Activated CD8-positive, alpha-beta memory T cell treated with anti-CD3 and anti-CD28 coated beads, Interleukin-2, amount 50 U/mL, for 1 hour (primary cell): ENCODE measurements around the gene METTL16.
"Not testable (repeated sequence)": the region's sequence is repeated elsewhere in the genome, so short reads cannot be mapped to it uniquely, and the experiment has no call there.

Experiments used
- DNase-seq: peaks from one replicate; pipeline ENCODE4 v3.0.0-alpha.2; 2020; ENCODE audit errors: extremely low read depth

METTL16 gene

DNA sequence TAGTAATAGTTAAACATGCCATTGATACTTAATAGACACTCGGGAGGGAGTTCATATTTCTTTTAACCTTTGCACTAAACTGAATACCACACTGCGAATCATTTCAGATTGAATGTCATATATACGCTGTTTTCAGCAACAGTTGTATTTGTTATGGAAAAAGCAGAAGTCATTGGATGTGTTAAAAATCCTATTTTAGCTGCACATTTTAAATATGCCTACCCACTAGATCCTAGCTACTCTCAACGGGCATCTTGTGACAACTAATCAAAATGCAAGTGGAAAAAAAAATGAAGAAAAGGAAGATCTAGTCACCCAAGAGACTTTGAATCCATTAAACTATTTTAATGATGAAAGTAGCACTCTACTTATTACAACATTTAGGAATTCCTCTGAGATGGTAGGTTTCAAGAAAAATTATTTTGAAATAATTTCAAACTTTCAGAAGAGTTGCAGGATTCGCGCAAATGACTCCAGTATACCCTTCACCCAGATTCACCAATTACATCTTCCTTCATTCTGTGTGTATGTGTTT, 59.4 kb downstream of the METTL16 start:
- no peak for DNase-seq

DNA sequence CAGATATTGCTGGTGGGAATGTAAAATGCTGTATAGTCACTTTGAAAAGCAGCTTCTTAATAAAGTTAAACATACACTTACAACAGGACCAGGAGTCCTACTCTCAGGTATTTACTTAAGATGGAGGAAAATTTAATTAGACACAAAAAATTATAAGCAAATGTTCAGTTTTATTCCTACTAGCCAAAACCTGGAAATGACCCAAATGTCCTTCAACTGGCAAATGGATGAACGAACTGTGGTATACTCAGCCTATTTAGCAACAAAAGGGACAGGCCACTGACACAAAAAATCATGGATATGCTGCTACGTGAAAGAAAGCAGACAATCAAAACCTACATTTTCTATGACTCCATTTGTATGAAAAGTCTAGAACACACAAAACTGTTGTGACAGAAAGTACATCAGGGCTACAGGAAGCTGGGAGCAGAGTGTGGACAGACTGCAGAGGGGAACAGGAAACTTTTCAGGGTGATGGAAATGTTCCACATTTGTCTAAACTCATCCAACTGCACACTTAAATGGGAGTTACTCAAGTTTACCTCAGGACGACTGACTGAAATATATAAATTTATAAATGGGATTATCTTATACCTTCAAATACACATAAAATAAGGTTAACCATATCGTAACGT, 61.6 kb downstream of the METTL16 start:
- no peak for DNase-seq

DNA sequence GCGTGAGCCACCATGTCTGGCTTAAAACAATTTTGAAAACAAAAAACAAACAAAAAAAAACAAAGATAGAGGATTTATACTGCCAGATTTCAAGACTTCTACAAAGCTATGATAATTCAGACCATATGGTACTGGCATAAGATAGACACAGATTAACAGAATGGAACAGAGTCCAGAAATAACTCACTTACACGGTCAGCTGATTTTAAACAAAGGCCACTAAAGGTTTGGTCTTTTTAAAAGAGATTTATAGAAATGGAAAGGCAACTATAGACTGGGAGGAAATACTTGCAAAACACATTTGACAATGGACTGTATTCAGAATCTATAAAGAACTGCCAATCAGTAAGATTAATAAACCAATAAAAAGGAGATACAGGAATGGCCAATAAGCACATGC, 62.2 kb downstream of the METTL16 start:
- no peak for DNase-seq

DNA sequence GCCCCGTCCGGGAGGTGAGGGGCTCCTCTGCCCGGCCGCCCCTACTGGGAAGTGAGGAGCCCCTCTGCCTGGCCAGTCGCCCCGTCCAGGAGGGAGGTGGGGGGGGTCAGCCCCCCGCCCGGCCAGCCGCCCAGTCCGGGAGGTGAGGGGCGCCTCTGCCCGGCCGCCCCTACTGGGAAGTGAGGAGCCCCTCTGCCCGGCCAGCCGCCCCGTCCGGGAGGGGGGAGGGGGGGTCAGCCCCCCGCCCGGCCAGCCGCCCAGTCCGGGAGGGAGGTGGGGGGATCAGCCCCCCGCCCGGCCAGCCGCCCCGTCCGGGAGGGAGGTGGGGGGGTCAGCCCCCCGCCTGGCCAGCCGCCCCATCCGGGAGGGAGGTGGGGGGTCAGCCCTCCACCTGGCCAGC, 64.2 kb downstream of the METTL16 start:
- not testable (repeated sequence) for DNase-seq

GRCh38 chr17:2445638-2446037, 66.0 kb downstream of the METTL16 start:
- no peak for DNase-seq

GRCh38 chr17:2444382-2444781, 67.3 kb downstream of the METTL16 start:
- no peak for DNase-seq

DNA sequence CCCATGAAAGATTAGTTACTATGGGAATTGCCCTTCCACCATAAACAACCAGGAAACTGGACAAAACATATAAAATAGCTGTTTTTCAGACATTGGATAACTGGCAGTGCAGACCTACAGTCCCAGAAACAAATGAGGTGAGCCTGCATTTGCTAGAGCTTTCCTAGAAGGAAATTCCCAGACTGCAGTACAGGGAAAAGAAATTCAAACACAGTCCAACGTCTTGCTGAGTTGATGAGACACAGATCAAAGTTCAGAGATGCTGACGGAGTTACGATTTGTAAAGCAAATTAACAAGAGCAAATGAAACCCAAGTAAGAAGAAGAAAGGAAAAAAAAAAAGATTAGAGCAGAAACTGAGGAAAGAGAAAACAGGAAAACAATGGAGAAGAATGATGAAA, 69.5 kb downstream of the METTL16 start:
- no peak for DNase-seq

- DNase-seq = no peak
Observed at GRCh38 chr17:2440930-2441329, 70.8 kb downstream of the METTL16 start.

GRCh38 chr17:2439997-2440396, 71.7 kb downstream of the METTL16 start:
- not testable (repeated sequence) for DNase-seq

- DNase-seq = no peak
Observed at GRCh38 chr17:2438823-2439222, 72.9 kb downstream of the METTL16 start.

GRCh38 chr17:2436316-2436905, 75.3 kb downstream of the METTL16 start:
- DNase-seq = no peak

DNA sequence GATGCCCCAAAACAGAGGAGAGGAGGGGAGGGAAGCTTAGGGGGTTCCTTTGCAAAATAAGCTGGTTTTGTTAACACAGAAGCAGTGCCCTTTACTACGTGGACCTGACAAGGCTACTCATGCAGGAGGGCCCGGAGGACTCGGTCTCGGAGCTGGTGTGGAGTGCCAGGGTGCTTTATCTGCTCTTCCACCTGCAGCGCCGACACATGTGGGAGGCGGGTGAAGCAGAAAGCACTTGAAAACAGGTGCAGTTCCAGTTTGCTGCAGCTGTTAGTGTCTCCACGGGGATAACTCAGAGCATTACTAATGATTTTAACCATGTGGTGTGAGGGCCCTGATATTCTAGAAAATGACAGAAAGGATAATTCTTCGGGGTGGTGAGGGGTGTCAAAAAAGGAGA, 75.8 kb downstream of the METTL16 start:
- DNase-seq = no peak

DNA sequence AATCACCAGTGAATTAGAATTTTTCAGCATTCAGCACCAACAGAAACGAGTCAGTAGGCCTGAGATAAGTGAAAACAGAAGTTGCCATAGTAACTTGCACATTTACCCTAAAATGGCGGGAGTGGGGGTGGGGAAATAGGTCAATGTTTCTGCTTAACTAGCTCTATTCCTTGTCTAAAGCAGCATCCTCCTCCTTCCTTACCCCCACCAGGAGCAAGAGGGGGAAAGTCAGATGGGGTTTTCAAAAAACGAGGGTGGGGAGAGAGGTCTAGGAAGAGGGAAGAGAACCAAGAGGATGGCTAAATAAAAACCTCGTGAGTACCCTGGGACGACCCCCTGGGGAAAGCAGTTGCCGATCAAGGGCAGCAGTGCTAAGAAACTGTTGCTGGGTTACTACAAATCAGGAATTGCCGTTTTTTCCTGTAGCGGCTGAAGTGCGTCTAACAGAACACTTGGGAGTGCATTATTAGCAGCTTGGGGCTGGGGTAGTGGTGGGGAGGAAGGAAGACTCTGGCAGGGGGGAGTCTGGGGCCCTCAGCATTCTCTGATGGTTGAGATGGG, 76.4 kb downstream of the METTL16 start:
- no peak for DNase-seq

DNA sequence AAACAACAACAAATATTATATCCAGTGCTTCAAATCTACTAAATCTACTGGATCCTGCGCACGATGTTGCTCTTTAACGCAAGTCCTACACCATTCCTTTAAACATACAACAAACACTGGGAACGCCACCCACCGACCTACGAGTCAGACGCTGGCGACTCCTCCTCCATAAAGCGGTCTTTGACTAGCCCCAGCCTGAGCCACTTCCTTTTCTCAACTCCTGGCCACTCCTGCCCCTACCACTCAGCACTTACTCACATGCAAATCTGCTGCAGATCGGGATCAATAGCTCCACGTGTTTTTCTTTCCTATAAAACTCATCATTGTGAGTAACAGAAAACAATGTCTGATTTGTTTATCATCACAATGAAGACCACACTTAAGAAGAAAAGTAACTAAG, 78.0 kb downstream of the METTL16 start:
- DNase-seq = no peak

- DNase-seq = no peak
Observed at GRCh38 chr17:2427910-2428309, 83.8 kb downstream of the METTL16 start.

DNA sequence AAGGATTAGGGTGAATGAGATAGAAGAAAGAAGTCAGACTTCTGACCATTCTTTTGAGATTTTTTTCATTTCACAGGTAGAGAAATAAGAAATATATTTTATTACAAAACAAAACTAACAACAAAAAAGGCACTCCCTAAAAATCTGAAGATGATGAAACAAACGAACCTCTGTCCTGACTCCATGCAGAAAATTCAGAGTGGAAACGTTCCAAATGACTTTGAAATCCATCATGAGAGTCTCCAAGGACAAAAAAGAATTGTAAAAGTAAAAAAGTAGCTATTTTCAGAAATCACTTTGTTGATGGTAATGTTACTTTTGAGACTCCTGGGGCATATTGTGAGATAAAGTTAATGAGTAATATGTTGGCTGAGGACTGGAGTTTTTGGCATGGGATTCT, 84.5 kb downstream of the METTL16 start:
- no peak for DNase-seq

DNA sequence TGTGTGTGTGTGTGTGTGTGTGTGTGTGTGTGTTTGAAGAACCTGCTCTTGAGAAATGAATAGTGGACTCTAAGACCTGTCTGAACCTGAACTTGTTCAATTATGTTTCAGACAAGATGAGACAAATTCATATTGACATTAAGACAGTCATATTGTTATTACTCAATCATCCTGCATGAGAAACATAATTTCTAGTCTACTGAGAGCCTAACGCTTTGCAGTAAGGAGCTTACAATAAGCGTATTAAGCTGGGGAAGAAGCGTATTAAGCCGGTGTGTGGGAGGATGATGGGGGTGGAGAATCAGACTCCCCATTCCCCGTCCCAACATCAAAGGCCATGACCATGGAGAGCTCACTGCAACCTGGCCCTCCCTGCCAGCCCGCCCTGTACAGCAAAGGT, 88.4 kb downstream of the METTL16 start:
- no peak for DNase-seq

DNA sequence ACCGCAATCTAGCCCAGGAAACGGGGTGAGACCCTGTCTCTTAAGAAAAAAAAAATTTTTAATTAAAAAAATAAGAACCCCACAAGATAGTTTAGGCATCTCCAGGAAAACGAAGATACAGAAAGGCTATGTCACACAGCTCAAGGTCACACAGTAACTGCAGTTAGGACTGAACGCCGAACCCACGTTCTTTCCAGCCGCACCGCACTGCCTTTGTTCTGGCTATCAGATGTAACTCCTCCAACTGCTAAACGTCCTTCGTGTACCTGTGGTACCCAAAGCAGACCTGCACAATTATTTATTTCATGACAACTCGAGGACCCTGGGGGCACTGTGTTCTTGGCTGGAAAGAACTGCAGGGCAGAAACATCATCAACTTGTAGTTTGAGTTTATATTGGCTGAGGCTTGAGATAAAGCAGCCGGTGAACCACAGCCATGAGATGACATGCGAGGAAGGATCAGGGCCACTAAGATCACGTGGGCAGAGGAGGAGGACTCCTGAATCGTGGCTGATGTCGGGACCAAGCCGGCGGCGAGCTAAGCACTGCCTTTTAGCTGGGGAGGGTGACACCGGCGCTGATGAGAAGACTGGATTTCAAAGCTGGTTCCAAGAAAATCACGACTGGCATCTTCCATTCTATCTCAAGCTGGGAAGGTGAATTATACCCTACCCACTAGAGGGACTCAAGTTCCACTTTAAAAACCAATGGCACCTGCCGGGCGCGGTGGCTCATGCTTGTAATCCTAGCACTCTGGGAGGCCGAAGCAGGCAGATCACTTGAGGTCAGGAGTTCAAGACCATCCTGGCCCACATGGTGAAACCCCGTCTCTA, 90.2 kb downstream of the METTL16 start:
- DNase-seq = no peak

GRCh38 chr17:2420176-2420575, 91.5 kb downstream of the METTL16 start:
- no peak for DNase-seq

GRCh38 chr17:2419486-2419885, 92.2 kb downstream of the METTL16 start:
- DNase-seq = no peak

DNA sequence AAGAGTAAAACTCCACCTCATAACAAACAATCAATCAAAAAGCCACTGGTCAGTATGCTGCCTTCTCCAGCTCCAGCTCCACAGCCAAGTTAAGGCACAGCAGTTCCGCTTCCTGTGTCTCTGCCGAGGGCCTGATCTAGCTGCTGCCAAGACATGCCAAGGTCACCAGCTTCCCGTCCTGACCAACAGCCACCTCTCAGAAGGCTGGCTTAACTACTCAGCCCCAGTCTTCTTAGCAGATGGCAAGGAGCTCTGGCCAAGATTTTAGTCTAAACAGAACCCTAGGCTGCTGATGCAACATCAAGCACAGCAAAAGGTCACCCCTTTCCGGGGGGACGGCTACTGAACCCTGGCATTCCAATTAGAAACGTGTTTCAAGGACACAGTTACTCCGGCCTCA, 93.1 kb downstream of the METTL16 start:
- no peak for DNase-seq

DNA sequence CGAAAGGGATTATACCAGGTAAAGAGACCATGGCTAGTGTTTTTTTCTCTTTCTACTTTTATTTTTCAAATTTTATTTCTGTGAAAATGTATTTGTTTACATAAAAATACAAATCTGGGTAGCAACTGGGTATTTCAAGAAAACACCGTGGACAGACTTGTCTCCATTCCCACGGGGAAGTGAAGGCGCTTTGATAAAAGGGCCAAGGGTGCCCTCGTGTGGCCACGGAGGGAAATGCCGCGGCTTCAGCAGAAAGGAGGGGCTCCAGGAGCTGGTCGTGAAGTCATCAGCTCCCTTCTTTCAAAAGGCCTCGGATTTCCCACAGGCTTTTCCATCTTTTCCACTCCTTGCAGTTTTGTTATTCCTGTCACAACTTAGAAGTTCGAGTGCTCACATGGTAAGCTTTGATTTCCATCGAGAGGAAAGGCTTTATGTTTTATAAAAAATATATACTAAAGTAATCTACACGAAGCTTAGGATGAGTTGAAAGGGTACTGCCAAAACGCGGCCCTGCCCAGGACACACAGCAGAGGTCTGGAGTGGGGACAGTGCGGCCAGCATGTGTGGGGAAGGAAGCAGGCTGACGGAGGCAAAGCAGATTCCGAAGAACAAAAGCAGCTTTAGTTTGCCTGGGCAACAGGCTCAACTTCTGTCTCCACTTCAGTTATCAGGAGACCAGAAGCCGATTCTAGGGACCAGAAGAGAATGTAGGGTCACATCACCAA, 95.5 kb downstream of the METTL16 start:
- peak; percentile 45 for DNase-seq
